Stimulated activated CD8-positive, alpha-beta memory T cell treated with anti-CD3 and anti-CD28 coated beads, Interleukin-7, amount 100 ng/mL, for 24 hours (primary cell): ENCODE results near the gene DDX23.

Experiments used
- DNase-seq: peaks from one replicate; pipeline ENCODE4 v3.0.0-alpha.2; 2020; ENCODE audit warnings: low read depth

Gene DDX23

GRCh38 chr12:48795550-48796455 lies 56.2 kb downstream of the DDX23 start:
- no peak for DNase-seq

DNA sequence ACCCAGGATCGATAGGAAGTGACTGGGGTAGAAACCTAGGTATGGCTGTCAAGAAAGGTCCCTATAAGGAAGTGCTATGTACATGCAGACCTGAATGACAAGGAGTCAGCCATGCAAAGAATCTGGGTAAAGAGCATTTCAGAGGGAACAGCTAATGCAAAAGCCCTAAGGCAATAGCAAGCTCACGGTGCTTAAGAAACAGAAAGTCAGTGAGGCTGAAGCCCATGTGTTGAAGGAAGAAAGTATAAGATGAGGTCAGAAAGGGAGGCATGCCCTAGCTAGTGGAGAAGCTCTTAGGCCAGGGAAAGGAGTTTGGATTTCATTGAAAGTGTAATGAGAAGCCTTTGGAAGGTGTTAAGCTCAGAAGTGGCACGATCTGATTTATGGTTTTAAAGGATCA lies 57.1 kb downstream of the DDX23 start:
- no peak for DNase-seq

DNA sequence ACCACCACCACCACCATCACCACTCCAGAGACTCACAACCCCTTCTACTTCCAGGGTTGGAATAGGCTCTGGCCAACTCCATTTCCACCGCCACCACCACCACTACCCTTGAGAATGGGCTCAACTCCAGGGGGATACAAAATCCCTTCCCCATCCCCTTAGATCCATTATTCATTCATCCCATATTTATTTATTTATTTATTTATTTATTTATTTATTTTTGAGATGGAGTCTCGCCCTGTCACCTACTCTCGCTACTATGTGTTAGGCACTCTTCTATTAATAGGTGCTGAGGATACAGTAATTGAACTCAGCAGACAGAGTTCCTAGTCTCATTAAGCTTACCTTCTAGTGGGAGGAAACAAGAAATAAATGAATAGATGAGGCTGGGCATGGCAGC lies 58.3 kb downstream of the DDX23 start:
- DNase-seq: no peak

GRCh38 chr12:48789858-48790326 lies 62.1 kb downstream of the DDX23 start:
- no peak for DNase-seq

- DNase-seq: no peak
Measured at GRCh38 chr12:48788854-48789775, 62.8 kb downstream of the DDX23 start, which contains the start of gene ADCY6. Gene ADCY6 (minus strand): TSS chr12:48789089. CDS start chr12:48783434, 5,655 bp downstream.

DNA sequence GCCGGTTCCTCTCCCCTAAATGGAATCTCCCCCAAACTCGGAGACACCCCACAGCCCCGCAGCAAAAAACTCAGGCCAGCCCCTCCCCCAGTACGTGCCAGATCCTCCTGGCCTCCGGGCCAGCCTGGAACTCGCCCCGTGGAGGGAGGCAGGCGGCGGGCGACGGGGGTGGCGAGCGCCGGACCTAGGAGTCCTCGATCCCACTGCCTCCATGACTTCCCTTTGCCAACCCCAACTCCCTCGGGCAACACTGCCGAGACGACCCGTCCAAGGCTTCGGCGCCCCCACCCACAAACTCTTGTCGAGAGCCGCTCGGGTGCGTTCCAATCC lies 63.5 kb downstream of the DDX23 start:
- no peak for DNase-seq

DNA sequence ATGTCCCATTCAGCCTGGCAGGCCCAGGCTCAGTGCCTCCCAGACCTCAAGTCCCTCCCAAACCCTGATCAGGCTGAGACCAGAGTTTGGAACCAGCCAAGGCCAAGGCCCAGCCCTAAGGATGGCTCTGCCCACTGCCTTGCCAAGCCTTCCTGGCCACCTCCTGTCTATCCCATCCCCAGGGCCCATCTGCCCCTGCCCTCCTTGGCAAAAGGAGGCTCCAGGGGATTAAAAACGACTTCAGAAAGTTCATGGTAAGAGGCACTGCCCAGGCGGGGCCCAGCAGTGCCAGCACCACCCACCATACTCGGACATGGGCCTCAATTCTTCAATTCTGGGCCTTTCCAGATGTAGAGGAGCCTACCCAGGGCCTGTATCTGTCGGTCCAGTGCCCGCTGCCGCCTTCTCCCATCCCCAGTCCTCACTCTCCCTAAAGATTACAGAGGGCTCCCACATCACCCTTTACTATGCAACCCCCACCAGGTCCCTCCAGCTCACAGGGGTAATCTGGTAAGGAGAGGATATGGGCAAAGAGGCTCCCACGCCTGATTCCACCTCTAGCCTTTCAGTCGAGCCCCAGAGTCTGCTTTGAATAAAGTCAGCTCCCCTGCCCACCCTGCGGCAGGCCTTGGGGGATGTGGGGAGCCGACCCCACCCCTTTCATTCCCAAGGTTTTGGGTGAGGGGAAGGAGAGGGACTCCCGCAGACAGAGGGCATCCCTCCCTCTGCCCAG lies 64.0 kb downstream of the DDX23 start:
- DNase-seq: no peak

DNA sequence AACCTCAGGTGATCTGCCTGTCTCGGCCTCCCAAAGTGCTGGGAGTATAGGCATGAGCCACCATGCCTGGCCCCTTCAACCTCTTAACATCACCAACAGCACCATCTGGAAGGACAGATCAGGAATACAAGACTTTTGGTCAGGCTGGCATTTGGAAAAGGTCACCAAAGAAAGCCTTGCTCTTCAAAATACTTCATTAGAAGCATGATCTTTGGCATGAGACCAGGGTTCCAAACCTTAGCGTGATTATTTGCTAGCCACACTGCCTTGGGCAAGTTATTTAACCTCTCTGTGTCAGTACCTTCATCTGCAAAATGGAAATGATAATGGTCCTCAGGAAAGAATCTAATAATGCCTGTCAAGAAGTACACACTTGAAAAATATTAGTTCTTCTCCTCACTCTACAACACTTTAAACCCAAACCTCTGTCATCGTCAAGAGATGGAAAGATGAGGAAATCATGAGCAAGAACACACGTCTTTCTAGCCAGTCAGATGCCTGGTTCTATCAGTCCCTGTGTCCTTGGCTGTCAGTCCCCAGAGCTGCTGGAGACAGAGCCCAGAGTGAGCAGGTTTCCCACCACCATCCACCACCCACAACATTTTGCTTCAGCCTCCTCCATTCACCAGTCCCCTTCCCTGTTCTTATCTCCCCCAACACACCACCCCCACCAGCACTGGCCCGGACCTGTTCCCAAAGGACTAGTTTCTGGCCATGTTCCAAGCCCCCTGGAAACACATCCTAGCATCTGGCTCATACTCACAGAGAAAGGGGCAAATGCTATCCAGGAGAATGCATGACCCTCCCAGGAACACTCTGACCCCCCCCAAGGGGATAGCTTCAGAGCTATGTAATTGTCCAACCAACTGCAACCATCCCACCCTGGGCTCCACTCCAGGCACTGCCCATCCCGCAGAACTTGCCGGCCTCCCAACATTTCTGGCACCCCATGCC lies 65.1 kb downstream of the DDX23 start:
- no peak for DNase-seq

GRCh38 chr12:48783432-48783831 lies 68.5 kb downstream of the DDX23 start:
- DNase-seq: no peak

GRCh38 chr12:48782457-48783395 lies 69.2 kb downstream of the DDX23 start:
- DNase-seq: no peak

DNA sequence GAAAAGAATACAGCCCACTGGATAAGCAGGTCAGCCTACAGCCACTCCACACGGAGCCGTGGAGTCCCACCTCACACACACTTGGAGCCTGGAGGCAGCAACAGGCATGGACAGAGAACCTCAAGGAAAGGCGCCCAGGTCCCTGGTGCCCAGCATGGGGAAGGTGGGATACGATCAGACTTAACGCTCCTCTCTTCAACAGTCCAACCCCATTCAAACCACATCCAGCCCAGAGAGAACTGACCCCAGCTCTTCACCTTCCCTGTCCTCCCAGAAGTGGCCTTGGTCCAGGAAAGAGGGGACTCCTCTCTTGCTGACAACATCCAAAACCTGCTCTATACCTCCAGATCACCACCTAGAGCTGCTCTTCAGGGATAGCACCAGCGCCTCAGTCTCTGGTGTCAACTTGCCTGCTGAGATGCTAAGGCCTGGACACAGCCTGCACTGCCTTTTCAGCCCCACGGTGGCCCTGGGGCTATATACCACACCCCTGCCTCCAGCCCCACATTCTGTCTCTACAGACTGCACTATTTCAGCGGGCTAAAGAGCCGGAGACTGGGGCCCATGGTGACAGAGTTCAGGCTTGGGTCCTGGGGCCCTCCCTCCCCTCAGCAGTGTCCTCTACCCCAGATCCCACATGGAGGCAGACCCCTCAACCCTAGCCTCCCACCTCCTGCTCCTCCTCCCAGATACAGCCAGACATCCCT lies 70.1 kb downstream of the DDX23 start:
- DNase-seq: no peak

GRCh38 chr12:48780381-48781025 lies 71.5 kb downstream of the DDX23 start:
- no peak for DNase-seq

GRCh38 chr12:48779869-48780268 lies 72.1 kb downstream of the DDX23 start:
- no peak for DNase-seq
